Keratinocyte (primary cell): Measurements from ENCODE around the gene GPR176.

Source experiments
- CTCF ChIP-seq, 3 experiments: IDR thresholded peaks in 1 of 3; conservative IDR thresholded peaks in 1 of 3; optimal IDR thresholded peaks in 1 of 3; 2 replicates in 2 of 3; 3 replicates in 1 of 3; pipeline versions ENCODE3 to v1.5.1; 2011; ENCODE audit warnings: low read length in 3 of 3, mild to moderate bottlenecking in 3 of 3, moderate library complexity in 2 of 3, control low read depth in 1 of 3, inconsistent platforms in 1 of 3; ENCODE audit not compliant: insufficient read depth in 2 of 3; ENCODE audit errors: extremely low read depth in 1 of 3
- EZH2 ChIP-seq: IDR thresholded peaks from one replicate; pipeline ENCODE4 v1.6.1; 2012; ENCODE audit warnings: inconsistent platforms, mild to moderate bottlenecking, low read length, moderate library complexity

- no peak for TF ChIP-seq EZH2
- no peak for TF ChIP-seq CTCF (optimal IDR thresholded peaks at IDR 0.05 in 1 of 3, IDR thresholded peaks at IDR 0.05 in 1 of 3, conservative IDR thresholded peaks at IDR 0.05 in 1 of 3; ENCODE audit: extremely low read depth in 1 of 3, insufficient read depth in 2 of 3, low read length in 3 of 3)
These were observed 99.9 kb downstream of the GPR176 start for GRCh38 chr15:39820050-39820602.
